NCI-H510A treated with DMSO at 0.1 percent for 48 hours (cell line): ENCODE data around the gene RPL32.
"Not testable (repeated sequence)": the region's sequence is repeated elsewhere in the genome, so short reads cannot be mapped to it uniquely, and the experiment has no call there.

ENCODE experiments used
- DNase-seq: peaks from one replicate; lab custom pipeline; 2025; lab: John Stamatoyannopoulos, UW

The RPL32 gene

GRCh38 chr3:12868039-12869034, 27.0 kb upstream of the RPL32 start:
- DNase-seq, result peak; percentile 50

GRCh38 chr3:12866836-12867235, 25.5 kb upstream of the RPL32 start:
- no peak for DNase-seq

- no peak for DNase-seq
Measured at GRCh38 chr3:12865271-12865670, 23.9 kb upstream of the RPL32 start.

- no peak for DNase-seq
Measured at GRCh38 chr3:12862387-12862786, 21.0 kb upstream of the RPL32 start.

DNA sequence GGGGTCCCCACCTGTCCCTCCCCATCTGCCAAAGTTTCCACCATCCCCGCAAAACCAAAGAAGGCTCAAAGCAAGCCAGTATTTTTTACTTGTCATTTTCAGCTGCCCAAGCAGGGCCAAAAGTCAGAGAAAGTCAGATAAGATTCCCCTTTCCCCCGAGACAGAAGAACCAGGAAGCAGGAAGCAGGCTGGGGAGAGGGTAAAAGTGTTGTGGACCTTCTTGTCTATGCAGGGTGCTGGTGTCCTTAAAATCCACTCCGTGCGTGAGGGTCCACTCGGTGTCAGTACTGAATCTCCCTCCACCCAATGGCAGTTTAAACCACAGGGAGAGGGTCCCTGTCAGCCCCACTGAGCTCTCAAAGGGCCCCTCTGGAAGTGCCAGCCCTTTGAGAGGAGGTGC, 20.2 kb upstream of the RPL32 start:
- no peak for DNase-seq

DNA sequence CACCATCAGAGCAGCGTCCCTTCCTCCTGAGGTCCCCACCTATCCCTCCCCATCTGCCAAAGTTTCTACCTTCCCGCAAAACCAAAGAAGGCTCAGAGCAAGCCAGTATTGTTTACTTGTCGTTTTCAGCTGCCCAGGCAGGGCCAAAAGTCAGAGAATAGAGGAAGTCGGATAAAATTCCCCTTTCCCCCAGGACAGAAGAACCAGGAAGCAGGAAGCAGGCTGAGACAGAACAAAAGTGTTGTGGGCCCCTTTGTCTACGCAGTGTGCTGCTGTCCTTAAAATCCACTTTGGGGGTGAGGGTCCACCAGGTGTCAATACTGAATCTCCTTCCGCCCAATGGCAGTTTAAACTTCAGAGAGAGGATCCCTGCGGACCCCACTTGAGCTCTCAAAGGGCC, 18.5 kb upstream of the RPL32 start:
- no peak for DNase-seq

DNA sequence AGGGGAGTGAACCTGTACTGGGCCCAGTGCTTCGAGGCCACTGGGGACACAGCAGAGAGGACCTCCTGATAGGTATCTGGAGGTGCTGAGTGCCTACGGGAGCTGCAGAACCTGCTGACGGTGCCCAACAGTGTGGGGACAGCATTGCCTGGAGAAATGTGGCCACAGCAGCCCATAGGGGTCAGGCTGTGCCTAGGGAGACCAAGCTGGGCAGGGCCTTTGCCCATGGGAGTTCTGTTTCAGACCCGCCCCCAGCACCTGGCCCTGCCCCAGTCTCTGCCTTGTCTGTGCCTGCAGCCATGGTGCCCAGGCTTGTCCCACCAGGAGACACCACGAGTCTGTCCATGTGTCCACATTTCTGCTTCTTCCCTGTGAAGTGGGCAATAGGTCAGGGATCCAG, 15.3 kb upstream of the RPL32 start:
- no peak for DNase-seq

DNA sequence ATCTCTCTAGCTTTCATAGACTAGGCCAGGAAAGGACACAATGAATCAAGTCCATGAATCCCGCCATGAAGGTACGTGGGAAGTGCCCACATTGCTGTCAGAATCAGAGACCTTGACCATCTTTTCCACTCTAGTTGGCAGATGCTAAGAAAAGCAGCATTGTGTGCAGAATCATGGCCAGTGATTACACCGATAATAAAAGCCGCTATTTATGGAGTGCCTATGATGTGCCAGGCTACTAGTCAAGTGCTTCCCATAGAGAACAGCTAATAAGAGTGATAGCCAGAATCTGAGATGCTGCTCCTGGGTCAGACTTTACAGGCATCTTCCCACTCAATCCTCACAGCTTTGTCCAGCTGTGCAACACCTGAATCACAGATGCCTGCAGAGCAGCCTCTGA, 13.2 kb upstream of the RPL32 start:
- DNase-seq, result no peak

DNA sequence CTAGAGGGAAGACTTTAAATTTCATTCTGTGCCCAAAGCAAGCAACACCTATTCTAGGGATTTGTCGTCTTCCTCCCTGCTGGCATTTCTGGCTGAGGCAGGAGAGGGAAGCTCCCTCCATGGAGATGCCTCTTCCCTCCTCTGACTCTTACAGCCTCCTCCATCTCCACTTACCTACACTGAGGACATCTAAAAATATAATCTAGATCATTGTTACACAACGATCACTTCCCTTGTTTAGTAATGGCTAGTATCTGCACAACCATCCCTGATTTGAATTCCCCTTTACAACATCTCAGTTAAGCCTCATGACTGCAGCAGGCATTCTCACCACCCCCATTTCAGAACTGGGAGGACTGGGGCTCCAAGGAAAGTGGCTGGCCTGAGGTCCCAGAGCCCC, 12.5 kb upstream of the RPL32 start:
- DNase-seq, result not testable (repeated sequence)

GRCh38 chr3:12852201-12852600, 10.8 kb upstream of the RPL32 start:
- no peak for DNase-seq

DNA sequence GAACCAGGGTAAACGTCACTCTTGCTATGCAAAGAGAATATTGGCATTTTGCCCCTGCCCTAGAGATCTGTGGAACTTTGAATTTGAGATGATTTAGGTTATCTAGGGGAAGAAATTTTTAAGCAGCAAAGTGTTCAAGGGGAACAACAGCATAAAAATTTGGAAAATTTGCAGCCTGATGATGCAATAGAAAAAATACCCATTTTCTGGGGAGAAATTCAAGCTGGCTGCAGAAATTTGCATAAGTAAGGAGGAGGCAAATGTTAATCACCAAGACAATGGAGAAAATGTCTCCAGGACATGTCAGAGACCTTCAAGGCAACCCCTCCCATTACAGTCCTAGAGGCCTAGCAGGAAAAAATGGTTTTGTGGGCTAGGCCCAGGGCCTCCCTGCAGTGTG, 4.4 kb upstream of the RPL32 start:
- DNase-seq, result no peak

- DNase-seq, result no peak
Measured at GRCh38 chr3:12842469-12842868, 1.1 kb upstream of the RPL32 start.

- no peak for DNase-seq
Measured at GRCh38 chr3:12841970-12842328, 584 bp upstream of the RPL32 start.

DNA sequence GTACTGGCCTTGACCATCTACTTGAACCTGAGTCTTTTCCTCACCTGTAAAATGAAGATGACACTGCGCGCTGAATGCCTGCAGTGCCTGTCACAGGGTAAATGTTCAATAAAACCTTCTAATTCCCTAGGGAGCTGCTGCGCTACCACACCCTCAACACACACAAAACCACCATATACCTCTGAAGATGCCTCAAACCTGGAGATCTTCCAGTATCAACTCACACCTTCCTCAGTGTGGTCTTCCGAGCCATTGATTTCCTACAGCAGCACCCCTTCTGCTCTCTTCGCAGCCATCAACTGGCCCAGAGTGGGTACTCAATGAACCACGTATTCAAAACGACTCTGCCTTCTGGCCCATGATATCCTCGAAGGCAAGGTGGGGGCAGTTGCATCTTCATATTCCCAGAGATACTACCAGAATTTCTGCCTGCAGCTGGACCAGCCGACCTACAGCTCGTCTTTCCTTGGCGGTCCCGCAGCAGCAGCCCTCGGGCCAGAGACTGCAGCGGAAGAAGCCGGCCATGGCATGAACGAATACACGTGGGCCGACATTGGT, 695 bp downstream of the RPL32 start:
- DNase-seq, result no peak

DNA sequence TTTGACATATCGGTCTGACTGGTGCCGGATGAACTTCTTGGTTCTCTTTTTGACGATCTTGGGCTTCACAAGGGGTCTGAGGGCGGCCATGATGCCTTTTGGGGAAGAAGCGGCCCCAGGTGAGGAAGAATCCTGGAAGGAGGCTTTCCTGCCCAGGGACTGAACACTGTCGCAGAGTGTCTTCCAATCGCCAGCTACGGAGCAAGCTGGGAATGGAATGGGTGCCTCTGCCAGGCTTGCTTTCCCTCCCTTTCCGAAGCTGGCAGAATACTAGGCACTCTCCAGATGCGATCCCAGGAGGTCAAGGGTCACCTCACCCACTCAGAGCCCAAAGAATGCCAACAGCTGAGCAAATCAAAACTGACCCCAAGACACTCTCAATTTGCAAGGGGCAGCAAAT, 1.2 kb downstream of the RPL32 start:
- not testable (repeated sequence) for DNase-seq

DNA sequence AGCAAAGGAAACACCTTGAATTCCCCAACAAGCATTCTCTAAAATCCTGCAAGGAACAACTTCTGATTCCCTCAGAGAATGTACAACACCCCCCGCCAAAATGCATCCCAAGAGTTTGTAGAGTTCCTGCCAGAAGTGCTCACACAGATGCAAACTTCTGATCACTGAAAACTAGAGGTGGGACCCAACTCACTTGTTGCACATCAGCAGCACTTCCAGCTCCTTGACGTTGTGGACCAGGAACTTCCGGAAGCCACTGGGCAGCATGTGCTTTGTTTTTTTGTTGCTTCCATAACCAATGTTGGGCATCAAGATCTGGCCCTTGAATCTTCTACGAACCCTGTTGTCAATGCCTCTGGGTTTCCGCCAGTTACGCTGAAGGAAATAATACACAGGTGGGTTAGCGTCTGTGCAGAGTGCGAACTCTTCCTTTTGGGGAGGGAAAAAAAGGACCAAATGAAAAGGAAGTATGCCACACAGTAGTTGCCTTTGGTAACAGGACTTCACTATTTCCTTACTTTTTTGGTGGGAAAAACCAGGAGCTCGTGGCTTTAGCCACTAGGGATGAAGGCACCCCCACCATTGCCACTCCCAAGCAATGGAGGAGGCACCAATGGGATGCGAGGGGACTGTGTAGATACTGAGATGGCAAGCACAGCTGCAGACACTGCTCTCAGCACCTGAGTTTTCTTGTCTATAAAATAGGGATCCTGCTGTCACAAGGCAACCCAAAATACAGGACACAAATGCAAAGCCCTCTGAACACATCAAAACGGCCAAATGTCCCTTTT, 2.0 kb downstream of the RPL32 start:
- DNase-seq, result no peak

- no peak for DNase-seq
Measured at GRCh38 chr3:12838179-12838965, 3.0 kb downstream of the RPL32 start.

- DNase-seq, result no peak
Measured at GRCh38 chr3:12837295-12837986, 3.9 kb downstream of the RPL32 start.

GRCh38 chr3:12835052-12835665, 6.2 kb downstream of the RPL32 start:
- peak; percentile 16 for DNase-seq

GRCh38 chr3:12833222-12834161, 7.9 kb downstream of the RPL32 start:
- DNase-seq, result no peak
